Astrocyte (in vitro differentiated cells and primary cell): ENCODE measurements around the gene FBLN5.

Experiments used
- EZH2 ChIP-seq: IDR thresholded peaks from 2 replicates; pipeline ENCODE4 v1.6.1; 2012; ENCODE audit warnings: mild to moderate bottlenecking, low read length, inconsistent platforms; ENCODE audit not compliant: insufficient read depth
- TF ChIP-seq, protein P1 (sequence below): IDR thresholded peaks from 2 replicates; pipeline ENCODE4 v1.5.1; 2011; ENCODE audit warnings: low read depth, mild to moderate bottlenecking, inconsistent platforms, low read length, moderate library complexity; ENCODE audit not compliant: insufficient read depth

DNA sequence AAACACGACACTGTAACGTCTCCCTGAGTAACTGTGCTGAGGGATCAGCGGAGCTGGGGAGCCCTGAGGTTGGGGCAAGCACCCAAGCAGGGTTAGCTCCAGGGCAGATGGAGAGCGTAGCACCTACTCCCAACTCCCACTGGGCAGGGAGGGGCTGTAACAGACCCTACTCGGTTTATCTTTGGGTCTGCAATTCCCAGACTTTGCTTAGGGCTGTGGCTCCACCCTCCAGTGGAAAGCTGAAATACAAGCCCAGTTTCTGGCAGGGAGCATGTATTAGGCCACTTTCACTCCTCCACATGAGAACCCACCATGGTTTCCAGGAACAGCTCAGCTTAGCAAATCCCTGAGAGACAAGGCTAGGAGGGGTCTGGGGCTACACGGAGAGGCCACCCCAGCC lies 62.8 kb downstream of the FBLN5 start:
- TF ChIP-seq, protein P1, sequence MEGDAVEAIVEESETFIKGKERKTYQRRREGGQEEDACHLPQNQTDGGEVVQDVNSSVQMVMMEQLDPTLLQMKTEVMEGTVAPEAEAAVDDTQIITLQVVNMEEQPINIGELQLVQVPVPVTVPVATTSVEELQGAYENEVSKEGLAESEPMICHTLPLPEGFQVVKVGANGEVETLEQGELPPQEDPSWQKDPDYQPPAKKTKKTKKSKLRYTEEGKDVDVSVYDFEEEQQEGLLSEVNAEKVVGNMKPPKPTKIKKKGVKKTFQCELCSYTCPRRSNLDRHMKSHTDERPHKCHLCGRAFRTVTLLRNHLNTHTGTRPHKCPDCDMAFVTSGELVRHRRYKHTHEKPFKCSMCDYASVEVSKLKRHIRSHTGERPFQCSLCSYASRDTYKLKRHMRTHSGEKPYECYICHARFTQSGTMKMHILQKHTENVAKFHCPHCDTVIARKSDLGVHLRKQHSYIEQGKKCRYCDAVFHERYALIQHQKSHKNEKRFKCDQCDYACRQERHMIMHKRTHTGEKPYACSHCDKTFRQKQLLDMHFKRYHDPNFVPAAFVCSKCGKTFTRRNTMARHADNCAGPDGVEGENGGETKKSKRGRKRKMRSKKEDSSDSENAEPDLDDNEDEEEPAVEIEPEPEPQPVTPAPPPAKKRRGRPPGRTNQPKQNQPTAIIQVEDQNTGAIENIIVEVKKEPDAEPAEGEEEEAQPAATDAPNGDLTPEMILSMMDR = no peak
- TF ChIP-seq EZH2 = no peak
